Right atrium auricular region (tissue), 2 donors: ENCODE results near the gene VAT1L. TPM values are rescaled to one million over a fixed set of nuclear protein-coding genes. Genes with fewer than 3 reads are reported as not detected.
A peak's percentile ranks its signal among the peaks of the same experiment; 100 is the strongest.

Experiments used
- DNase-seq: peaks from one replicate; pipeline ENCODE4 v3.0.0-alpha.2; 2019; ENCODE audit warnings: low spot score
- H3K27ac ChIP-seq, 2 donors: fragments of 200-600 bp; sonication (generic); 1 replicate in 1 of 2; 2 replicates in 1 of 2; pipeline ENCODE4 v1.5.1; 2016 to 2019
- H3K27me3 ChIP-seq, 2 donors: fragments of 200-600 bp; sonication (generic); one replicate each; pipeline versions ENCODE4 v1.5.1 to v1.6.0; 2017 to 2019
- H3K36me3 ChIP-seq: fragments of 200-600 bp; sonication (generic); one replicate; pipeline ENCODE4 v1.5.1; 2016
- H3K4me1 ChIP-seq, 2 donors: fragments of 200-600 bp; sonication (generic); one replicate each; pipeline versions ENCODE4 v1.5.1 to v1.6.0; 2017 to 2019
- H3K4me3 ChIP-seq, 2 donors: fragments of 200-600 bp; sonication (generic); 1 replicate in 1 of 2; 2 replicates in 1 of 2; pipeline ENCODE4 v1.5.1; 2017 to 2019; ENCODE audit warnings: mild to moderate bottlenecking in 1 of 2, moderate library complexity in 1 of 2
- H3K9me3 ChIP-seq, 2 donors: fragments of 200-600 bp; sonication (generic); one replicate each; pipeline ENCODE4 v1.5.1; 2019
- CTCF ChIP-seq, 2 donors: fragments of 200-600 bp; sonication (generic); IDR thresholded peaks; one replicate each; pipeline ENCODE4 v1.5.1; 2019; ENCODE audit warnings: antibody characterized with exemption in 2 of 2
- total RNA-seq, 2 donors: library from RNA; depleted of rRNA; stranded (reverse); fragments of >200 nt; gene quantifications; one replicate each; pipeline ENCODE4 v1.1.0, GENCODE V29; 2016

VAT1L gene
- total RNA-seq, 2 donors from 2014 or later: 10.3 to 20.6 TPM

- Histone ChIP-seq H3K27ac (no peak overlapping the region), H3K27me3 (no peaks in the 10 kb centered on the region), H3K4me1 (no peaks in the 10 kb centered on the region), H3K36me3 (no peaks in the 10 kb centered on the region), H3K9me3 (no peaks in the 10 kb centered on the region), H3K4me3 (no peak overlapping the region)
- no peak for TF ChIP-seq CTCF (IDR thresholded peaks at IDR 0.05)
- DNase-seq: no peak
Measured at GRCh38 chr16:77775911-77776909, 12.2 kb upstream of the VAT1L start.

DNA sequence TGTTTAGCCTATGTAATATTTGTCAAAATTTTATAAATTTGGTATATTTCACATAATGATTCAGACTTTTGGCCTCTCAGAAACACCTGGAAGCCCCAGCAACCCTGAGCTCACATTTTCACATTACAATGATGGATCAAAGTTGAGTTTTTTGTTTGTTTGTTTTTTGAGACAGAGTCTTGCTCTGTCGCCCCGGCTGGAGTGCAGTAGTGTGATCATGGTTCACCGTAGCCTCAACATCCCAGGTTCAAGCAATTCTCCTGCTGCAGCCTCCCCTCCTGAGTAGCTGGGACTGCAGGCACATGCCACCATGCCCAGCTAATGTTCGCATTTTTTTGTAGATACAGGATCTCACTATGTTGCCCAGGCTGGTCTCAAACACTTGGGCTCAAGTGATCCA lies 10.6 kb upstream of the VAT1L start:
- TF ChIP-seq CTCF (IDR thresholded peaks at IDR 0.05): no peak
- Histone ChIP-seq H3K27ac (no peak overlapping the region), H3K9me3 (no peaks in the 10 kb centered on the region), H3K36me3 (no peaks in the 10 kb centered on the region), H3K4me1 (no peaks in the 10 kb centered on the region), H3K27me3 (no peaks in the 10 kb centered on the region), H3K4me3 (no peak overlapping the region)
- DNase-seq: no peak

DNA sequence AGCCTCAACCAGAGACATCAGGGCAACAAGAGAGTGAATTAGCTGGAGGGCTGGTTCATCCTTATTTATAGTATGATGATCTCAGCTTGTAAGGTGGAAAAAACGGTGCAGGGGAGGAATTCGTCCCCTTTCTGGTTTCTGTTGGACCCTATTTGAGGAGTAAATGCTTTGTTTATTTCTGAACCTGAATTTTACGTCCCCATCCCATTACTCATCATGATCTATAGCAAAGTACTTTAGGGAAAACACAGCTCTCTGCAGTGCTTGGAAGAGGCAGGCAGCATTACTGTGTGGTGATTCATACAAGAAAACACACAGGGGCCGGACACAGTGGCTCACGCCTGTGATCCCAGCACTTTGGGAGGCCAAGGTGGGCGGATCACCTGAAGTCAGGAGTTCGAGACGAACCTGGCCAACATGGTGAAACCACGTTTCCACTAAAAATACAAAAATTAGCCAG lies 8.0 kb upstream of the VAT1L start:
- Histone ChIP-seq H3K4me1 (no peaks in the 10 kb centered on the region), H3K27me3 (no peaks in the 10 kb centered on the region), H3K27ac (no peak overlapping the region), H3K36me3 (no peaks in the 10 kb centered on the region), H3K4me3 (no peak overlapping the region), H3K9me3 (no peaks in the 10 kb centered on the region)
- no peak for TF ChIP-seq CTCF (IDR thresholded peaks at IDR 0.05)
- no peak for DNase-seq

DNA sequence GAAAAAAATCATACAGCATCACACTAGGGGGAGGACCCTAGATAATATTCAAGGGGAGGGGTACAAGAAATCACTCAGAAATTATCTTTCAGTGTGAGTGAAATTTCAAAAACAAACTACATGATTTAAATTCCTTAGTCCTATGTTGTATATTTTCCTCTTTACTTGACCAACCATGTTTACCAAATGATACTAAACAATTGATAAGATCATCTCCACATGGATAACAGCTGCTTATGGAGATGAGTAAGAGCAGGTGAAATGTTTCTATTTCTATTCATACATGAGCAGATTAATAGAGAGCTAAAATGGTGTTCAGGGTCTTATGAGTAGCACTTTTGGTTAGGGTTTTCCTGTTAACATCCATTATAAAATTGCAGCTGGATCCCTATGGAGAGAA lies 7.3 kb upstream of the VAT1L start:
- Histone ChIP-seq H3K4me3 (no peak overlapping the region), H3K4me1 (no peaks in the 10 kb centered on the region), H3K36me3 (no peaks in the 10 kb centered on the region), H3K27me3 (no peaks in the 10 kb centered on the region), H3K9me3 (no peaks in the 10 kb centered on the region), H3K27ac (no peak overlapping the region)
- no peak for DNase-seq
- TF ChIP-seq CTCF (IDR thresholded peaks at IDR 0.05): no peak

DNA sequence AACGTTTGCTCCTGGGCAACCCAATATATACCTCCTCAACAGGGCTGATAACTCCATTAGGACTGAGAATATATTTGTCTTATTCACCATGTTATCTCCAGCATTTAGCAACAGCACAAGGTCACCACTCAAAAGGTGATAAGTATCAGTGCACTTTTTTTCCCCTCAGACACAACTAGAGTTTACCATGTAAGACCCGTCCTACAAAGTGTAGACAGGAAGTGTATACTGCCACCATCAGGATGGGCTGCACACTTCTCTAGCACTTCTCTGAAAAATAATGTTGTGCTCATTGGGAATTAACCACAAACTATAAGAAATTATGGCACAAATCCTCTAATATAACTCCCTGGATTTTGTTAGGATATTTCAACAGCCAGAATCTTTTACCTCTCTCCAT lies 5.7 kb upstream of the VAT1L start:
- DNase-seq: no peak
- Histone ChIP-seq H3K9me3 (no peaks in the 10 kb centered on the region), H3K27ac (no peak overlapping the region), H3K4me3 (no peak overlapping the region), H3K36me3 (no peaks in the 10 kb centered on the region), H3K4me1 (no peaks in the 10 kb centered on the region), H3K27me3 (no peaks in the 10 kb centered on the region)
- peak in 1 of 2 donors; percentile 44 for TF ChIP-seq CTCF (IDR thresholded peaks at IDR 0.05)
